SK-N-SH (cell line): ENCODE measurements around the gene TRIM44.

Experiments used
- EP300 ChIP-seq, 2 experiments: IDR thresholded peaks; 2 replicates each; pipeline versions ENCODE4 v1.4.0 to v1.6.1; 2012; ENCODE audit warnings: borderline replicate concordance in 1 of 2, low read depth in 1 of 2, low read length in 1 of 2
- EZH2phosphoT487 ChIP-seq: fragments of 200-600 bp; sonication (generic); IDR thresholded peaks from 2 replicates; pipeline ENCODE4 v1.6.1; 2017; ENCODE audit warnings: low read depth, mixed run types, mild to moderate bottlenecking, antibody characterized with exemption, moderate library complexity, borderline replicate concordance
- GABPA ChIP-seq: IDR thresholded peaks from 2 replicates; pipeline ENCODE4 v1.4.0; 2012; ENCODE audit warnings: low read depth, mild to moderate bottlenecking
- JUND ChIP-seq: IDR thresholded peaks from 2 replicates; pipeline ENCODE4 v1.4.0; 2012
- POLR2AphosphoS5 ChIP-seq: IDR thresholded peaks from 2 replicates; pipeline ENCODE4 v1.6.1; 2012; ENCODE audit warnings: low read depth, low read length
- RAD21 ChIP-seq: IDR thresholded peaks from 2 replicates; pipeline ENCODE4 v1.6.1; 2012; ENCODE audit warnings: mild to moderate bottlenecking, low read length
- SIN3A ChIP-seq: IDR thresholded peaks from 2 replicates; pipeline ENCODE4 v1.6.1; 2012; ENCODE audit warnings: low read depth, mild to moderate bottlenecking, low read length, moderate library complexity, borderline replicate concordance
- USF1 ChIP-seq: IDR thresholded peaks from 2 replicates; pipeline ENCODE4 v1.4.0; 2012; ENCODE audit warnings: low read depth, borderline replicate concordance
- TF ChIP-seq, protein P1 (sequence below): fragments of 200-600 bp; sonication (generic); IDR thresholded peaks from 2 replicates; pipeline ENCODE4 v1.6.1; 2017; ENCODE audit warnings: antibody characterized with exemption, mild to moderate bottlenecking, moderate library complexity
- TF ChIP-seq, protein P2 (sequence below): IDR thresholded peaks from 2 replicates; pipeline ENCODE4 v1.6.1; 2012; ENCODE audit warnings: mild to moderate bottlenecking, low read depth, low read length, moderate library complexity

GRCh38 chr11:35763301-35763700, 100.7 kb downstream of the TRIM44 start:
- TF ChIP-seq, protein P1, sequence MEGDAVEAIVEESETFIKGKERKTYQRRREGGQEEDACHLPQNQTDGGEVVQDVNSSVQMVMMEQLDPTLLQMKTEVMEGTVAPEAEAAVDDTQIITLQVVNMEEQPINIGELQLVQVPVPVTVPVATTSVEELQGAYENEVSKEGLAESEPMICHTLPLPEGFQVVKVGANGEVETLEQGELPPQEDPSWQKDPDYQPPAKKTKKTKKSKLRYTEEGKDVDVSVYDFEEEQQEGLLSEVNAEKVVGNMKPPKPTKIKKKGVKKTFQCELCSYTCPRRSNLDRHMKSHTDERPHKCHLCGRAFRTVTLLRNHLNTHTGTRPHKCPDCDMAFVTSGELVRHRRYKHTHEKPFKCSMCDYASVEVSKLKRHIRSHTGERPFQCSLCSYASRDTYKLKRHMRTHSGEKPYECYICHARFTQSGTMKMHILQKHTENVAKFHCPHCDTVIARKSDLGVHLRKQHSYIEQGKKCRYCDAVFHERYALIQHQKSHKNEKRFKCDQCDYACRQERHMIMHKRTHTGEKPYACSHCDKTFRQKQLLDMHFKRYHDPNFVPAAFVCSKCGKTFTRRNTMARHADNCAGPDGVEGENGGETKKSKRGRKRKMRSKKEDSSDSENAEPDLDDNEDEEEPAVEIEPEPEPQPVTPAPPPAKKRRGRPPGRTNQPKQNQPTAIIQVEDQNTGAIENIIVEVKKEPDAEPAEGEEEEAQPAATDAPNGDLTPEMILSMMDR: no peak
- no peak for TF ChIP-seq USF1
- TF ChIP-seq POLR2AphosphoS5: no peak
- TF ChIP-seq SIN3A: no peak
- no peak for TF ChIP-seq JUND
- TF ChIP-seq EZH2phosphoT487: no peak
- TF ChIP-seq, protein P2, sequence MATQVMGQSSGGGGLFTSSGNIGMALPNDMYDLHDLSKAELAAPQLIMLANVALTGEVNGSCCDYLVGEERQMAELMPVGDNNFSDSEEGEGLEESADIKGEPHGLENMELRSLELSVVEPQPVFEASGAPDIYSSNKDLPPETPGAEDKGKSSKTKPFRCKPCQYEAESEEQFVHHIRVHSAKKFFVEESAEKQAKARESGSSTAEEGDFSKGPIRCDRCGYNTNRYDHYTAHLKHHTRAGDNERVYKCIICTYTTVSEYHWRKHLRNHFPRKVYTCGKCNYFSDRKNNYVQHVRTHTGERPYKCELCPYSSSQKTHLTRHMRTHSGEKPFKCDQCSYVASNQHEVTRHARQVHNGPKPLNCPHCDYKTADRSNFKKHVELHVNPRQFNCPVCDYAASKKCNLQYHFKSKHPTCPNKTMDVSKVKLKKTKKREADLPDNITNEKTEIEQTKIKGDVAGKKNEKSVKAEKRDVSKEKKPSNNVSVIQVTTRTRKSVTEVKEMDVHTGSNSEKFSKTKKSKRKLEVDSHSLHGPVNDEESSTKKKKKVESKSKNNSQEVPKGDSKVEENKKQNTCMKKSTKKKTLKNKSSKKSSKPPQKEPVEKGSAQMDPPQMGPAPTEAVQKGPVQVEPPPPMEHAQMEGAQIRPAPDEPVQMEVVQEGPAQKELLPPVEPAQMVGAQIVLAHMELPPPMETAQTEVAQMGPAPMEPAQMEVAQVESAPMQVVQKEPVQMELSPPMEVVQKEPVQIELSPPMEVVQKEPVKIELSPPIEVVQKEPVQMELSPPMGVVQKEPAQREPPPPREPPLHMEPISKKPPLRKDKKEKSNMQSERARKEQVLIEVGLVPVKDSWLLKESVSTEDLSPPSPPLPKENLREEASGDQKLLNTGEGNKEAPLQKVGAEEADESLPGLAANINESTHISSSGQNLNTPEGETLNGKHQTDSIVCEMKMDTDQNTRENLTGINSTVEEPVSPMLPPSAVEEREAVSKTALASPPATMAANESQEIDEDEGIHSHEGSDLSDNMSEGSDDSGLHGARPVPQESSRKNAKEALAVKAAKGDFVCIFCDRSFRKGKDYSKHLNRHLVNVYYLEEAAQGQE: no peak
- no peak for TF ChIP-seq RAD21
- TF ChIP-seq EP300 (IDR thresholded peaks at IDR 0.05; ENCODE audit: borderline replicate concordance in 1 of 2, low read depth in 1 of 2, low read length in 1 of 2): no peak
- TF ChIP-seq GABPA: no peak
